ENCODE data around the gene MRPL53. TPM values are rescaled to one million over a fixed set of nuclear protein-coding genes. Genes with fewer than 3 reads are reported as not detected.

The MRPL53 gene
- total RNA-seq, 1 experiment from 2014 or later = 65.4 TPM

- POLR2A ChIA-PET = no interaction called here
Observed at GRCh38 chr2:74438248-74438647, 34.2 kb downstream of the MRPL53 start.

More at GRCh38 chr2:74438248-74438647, 34.2 kb downstream of the MRPL53 start:
- Histone ChIP-seq H3K36me3 (ENCODE audit: control insufficient read depth in 1 of 2, insufficient read depth in 2 of 2, low read length in 2 of 2) (peaks cover 0 to 13% of the 10 kb centered on the region in 2 experiments; a peak in 1 of 4 replicates), H3K4me3 (replicated peaks in 1 of 2; ENCODE audit: low read depth in 1 of 2, low read length in 2 of 2) (no peak overlapping the region), H3K9me2 (ENCODE audit: insufficient read depth) (no peaks in the 10 kb centered on the region), H4K20me1 (ENCODE audit: insufficient read depth) (no peaks in the 10 kb centered on the region; the same call in 1 of the 2 replicates), H3K27ac (ENCODE audit: low read depth, low read length) (no peak overlapping the region), H3K27me3 (ENCODE audit: insufficient read depth, low read length) (no peaks in the 10 kb centered on the region), H3K4me2 (ENCODE audit: low read length) (no peak overlapping the region), H3K9ac (ENCODE audit: low read length) (no peak overlapping the region), H3K79me2 (ENCODE audit: insufficient read depth, low read length) (peaks cover 75% of the 10 kb centered on the region), H3K4me1 (ENCODE audit: control insufficient read depth in 1 of 2, insufficient read depth in 2 of 2, low read length in 2 of 2) (peaks cover 15 to 32% of the 10 kb centered on the region in 2 experiments), H2AFZ (ENCODE audit: low read depth, low read length, poor library complexity, severe bottlenecking) (no peak overlapping the region), H3K9me3 (ENCODE audit: control insufficient read depth in 1 of 2, insufficient read depth in 1 of 2, low read depth in 1 of 2, low read length in 2 of 2) (no peaks in the 10 kb centered on the region)
- ChIA-PET RAD21 (ENCODE audit: low non-redundant PET in 1 of 2, low total read pairs in 2 of 2, uncharacterized antibody in 2 of 2, unreplicated experiment in 2 of 2) (no interaction called here), CTCF (no interaction called here)
- BruUV-seq (replicated peaks) = no TSS peak
- TF ChIP-seq CBX3 (IDR thresholded peaks at IDR 0.05; ENCODE audit: low read depth) (no peak), ZFX (IDR thresholded peaks at IDR 0.05) (no peak), EGR1 (IDR thresholded peaks at IDR 0.05; ENCODE audit: low read depth) (no peak), ELF1 (IDR thresholded peaks at IDR 0.05; ENCODE audit: borderline replicate concordance, low read depth) (no peak), POLR2AphosphoS5 (IDR thresholded peaks at IDR 0.05; ENCODE audit: low read depth, low read length) (no peak), SRF (IDR thresholded peaks at IDR 0.05; ENCODE audit: low read depth) (no peak), CEBPB (IDR thresholded peaks at IDR 0.05; ENCODE audit: low read depth) (no peak), ZBTB33 (IDR thresholded peaks at IDR 0.05; ENCODE audit: extremely low read depth, insufficient replicate concordance, low read length) (no peak), TCF7L2 (IDR thresholded peaks at IDR 0.05; ENCODE audit: borderline replicate concordance, extremely low read depth, insufficient read depth, insufficient read length) (no peak), JUND (IDR thresholded peaks at IDR 0.05) (no peak), EZH2 (IDR thresholded peaks at IDR 0.05) (no peak)
- ATAC-seq (no peak), DNase-seq (ENCODE audit: low read depth, low spot score) (no peak)
- intact Hi-C loops (cut with micrococcal nuclease) = no loop called here
